ENCODE measurements around the gene RIOX2.
A peak's percentile ranks its signal among the peaks of the same experiment; 100 is the strongest.

Gene RIOX2

GRCh38 chr3:97952280-97952679 is 20.0 kb downstream of the RIOX2 start:
- DNase-seq, result no peak

GRCh38 chr3:97950360-97950759 is 21.9 kb downstream of the RIOX2 start:
- DNase-seq, result peak in 1 of 2 experiments; percentile 60

GRCh38 chr3:97949743-97950142 is 22.5 kb downstream of the RIOX2 start:
- peak; percentile 99 to 100 for DNase-seq

- DNase-seq, result peak; percentile 86 to 93
Measured at GRCh38 chr3:97949110-97949485, 23.1 kb downstream of the RIOX2 start.

GRCh38 chr3:97948351-97949109 is 23.7 kb downstream of the RIOX2 start:
- DNase-seq, result peak in 1 of 2 experiments; percentile 49

GRCh38 chr3:97942801-97943546 is 29.3 kb downstream of the RIOX2 start:
- DNase-seq, result no peak

- peak; percentile 51 to 73 for DNase-seq
Measured at GRCh38 chr3:97940034-97940433, 32.2 kb downstream of the RIOX2 start.

GRCh38 chr3:97939401-97939800 is 32.8 kb downstream of the RIOX2 start:
- no peak for DNase-seq

GRCh38 chr3:97938444-97938843 is 33.8 kb downstream of the RIOX2 start:
- no peak for DNase-seq

GRCh38 chr3:97937205-97937604 is 35.0 kb downstream of the RIOX2 start:
- no peak for DNase-seq

GRCh38 chr3:97935842-97936241 is 36.4 kb downstream of the RIOX2 start:
- DNase-seq, result no peak

- DNase-seq, result no peak
Measured at GRCh38 chr3:97934980-97935695, 37.1 kb downstream of the RIOX2 start.

GRCh38 chr3:97932387-97932801 is 39.8 kb downstream of the RIOX2 start:
- no peak for DNase-seq

GRCh38 chr3:97931218-97931617 is 41.0 kb downstream of the RIOX2 start:
- DNase-seq, result no peak

GRCh38 chr3:97930018-97930417 is 42.2 kb downstream of the RIOX2 start:
- DNase-seq, result peak; percentile 55 to 81

- DNase-seq, result no peak
Measured at GRCh38 chr3:97928986-97929385, 43.2 kb downstream of the RIOX2 start.

GRCh38 chr3:97927704-97928103 is 44.5 kb downstream of the RIOX2 start:
- no peak for DNase-seq

GRCh38 chr3:97917813-97918536 is 54.3 kb downstream of the RIOX2 start:
- no peak for DNase-seq

GRCh38 chr3:97916576-97916975 is 55.7 kb downstream of the RIOX2 start:
- no peak for DNase-seq

- DNase-seq, result no peak
Measured at GRCh38 chr3:97914388-97914787, 57.8 kb downstream of the RIOX2 start.

- no peak for DNase-seq
Measured at GRCh38 chr3:97911459-97911858, 60.8 kb downstream of the RIOX2 start.

GRCh38 chr3:97910931-97911351 is 61.3 kb downstream of the RIOX2 start:
- no peak for DNase-seq

All from NCI-H524 (cell line).